DOHH2 (cell line): ENCODE results near the gene TOB1.

Source experiments
- EZH2phosphoT487 ChIP-seq: fragments of 200-600 bp; sonication (generic); IDR thresholded peaks from 2 replicates; pipeline ENCODE4 v1.6.1; 2017; ENCODE audit warnings: borderline replicate concordance, mild to moderate bottlenecking, antibody characterized with exemption, low read length, moderate library complexity, mixed read lengths
- TF ChIP-seq, protein P1 (sequence below): fragments of 200-600 bp; sonication (generic); IDR thresholded peaks from one replicate; pipeline ENCODE4 v1.5.1; 2014; ENCODE audit warnings: antibody characterized with exemption, mild to moderate bottlenecking, low read depth, low read length; ENCODE audit not compliant: poor library complexity, severe bottlenecking

DNA sequence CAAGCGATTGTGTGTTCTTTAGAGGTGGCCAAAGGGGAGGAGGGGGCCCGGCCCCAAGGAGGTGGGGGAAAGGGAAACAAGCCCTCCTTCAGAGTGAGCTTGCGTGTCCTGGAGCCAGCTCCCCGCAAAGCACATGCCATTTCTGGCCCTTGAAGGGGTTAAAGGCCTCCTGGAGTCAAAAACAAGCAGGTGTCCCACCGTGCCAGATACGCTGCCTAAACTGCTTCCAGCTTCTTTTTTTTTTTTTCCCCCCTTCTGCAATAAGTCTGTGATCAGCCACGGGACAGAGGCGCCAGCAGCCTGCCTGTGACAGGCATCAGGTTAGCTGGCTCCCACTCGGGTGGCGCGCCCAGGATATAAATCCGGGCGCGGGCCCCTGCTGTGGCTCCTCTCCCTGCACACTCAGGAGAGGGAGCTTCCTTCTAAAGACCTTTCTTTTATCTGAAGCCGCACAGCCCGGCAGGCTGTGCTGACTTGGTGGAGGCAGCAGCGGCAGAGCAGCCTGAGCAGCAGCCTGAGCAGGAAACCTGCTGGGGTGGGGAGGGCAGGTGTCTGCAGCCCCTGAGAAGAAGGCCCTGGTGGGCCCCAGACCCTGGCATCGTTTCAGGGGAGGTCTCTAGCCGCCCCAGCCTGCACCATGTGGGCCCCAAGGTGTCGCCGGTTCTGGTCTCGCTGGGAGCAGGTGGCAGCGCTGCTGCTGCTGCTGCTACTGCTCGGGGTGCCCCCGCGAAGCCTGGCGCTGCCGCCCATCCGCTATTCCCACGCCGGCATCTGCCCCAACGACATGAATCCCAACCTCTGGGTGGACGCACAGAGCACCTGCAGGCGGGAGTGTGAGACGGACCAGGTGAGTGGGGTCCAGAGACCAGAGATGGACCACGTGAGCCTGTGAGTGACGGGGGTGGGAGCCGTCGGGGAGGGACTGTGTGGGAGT lies 30.6 kb downstream of the TOB1 start, which contains the start of gene WFIKKN2:
- TF ChIP-seq, protein P1, sequence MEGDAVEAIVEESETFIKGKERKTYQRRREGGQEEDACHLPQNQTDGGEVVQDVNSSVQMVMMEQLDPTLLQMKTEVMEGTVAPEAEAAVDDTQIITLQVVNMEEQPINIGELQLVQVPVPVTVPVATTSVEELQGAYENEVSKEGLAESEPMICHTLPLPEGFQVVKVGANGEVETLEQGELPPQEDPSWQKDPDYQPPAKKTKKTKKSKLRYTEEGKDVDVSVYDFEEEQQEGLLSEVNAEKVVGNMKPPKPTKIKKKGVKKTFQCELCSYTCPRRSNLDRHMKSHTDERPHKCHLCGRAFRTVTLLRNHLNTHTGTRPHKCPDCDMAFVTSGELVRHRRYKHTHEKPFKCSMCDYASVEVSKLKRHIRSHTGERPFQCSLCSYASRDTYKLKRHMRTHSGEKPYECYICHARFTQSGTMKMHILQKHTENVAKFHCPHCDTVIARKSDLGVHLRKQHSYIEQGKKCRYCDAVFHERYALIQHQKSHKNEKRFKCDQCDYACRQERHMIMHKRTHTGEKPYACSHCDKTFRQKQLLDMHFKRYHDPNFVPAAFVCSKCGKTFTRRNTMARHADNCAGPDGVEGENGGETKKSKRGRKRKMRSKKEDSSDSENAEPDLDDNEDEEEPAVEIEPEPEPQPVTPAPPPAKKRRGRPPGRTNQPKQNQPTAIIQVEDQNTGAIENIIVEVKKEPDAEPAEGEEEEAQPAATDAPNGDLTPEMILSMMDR, result no peak
- no peak for TF ChIP-seq EZH2phosphoT487
